HG03039 (cell line): Measurements from ENCODE around the gene KMO.

Experiments used
- ATAC-seq: cut with Tn5 transposase; IDR thresholded peaks from one replicate; pipeline ENCODE4 v1.9.1; 2021; ENCODE audit warnings: mild to moderate bottlenecking, moderate library complexity; ENCODE audit not compliant: unreplicated experiment

The KMO gene

DNA sequence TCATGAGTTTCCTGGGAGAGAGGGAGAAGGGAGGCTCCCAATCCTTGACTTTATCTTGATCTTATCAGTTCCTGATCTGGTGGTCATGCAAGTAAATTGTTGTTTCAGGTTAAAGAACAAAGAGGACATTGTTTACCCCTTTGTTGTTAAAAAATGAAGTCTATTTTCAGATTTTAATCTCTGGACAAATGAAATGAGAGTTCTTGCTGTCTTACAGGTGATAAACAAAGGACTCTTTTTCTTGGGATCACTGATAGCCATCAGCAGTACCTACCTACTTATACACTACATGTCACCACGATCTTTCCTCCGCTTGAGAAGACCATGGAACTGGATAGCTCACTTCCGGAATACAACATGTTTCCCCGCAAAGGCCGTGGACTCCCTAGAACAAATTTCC, 59.6 kb downstream of the KMO start:
- no peak for ATAC-seq

DNA sequence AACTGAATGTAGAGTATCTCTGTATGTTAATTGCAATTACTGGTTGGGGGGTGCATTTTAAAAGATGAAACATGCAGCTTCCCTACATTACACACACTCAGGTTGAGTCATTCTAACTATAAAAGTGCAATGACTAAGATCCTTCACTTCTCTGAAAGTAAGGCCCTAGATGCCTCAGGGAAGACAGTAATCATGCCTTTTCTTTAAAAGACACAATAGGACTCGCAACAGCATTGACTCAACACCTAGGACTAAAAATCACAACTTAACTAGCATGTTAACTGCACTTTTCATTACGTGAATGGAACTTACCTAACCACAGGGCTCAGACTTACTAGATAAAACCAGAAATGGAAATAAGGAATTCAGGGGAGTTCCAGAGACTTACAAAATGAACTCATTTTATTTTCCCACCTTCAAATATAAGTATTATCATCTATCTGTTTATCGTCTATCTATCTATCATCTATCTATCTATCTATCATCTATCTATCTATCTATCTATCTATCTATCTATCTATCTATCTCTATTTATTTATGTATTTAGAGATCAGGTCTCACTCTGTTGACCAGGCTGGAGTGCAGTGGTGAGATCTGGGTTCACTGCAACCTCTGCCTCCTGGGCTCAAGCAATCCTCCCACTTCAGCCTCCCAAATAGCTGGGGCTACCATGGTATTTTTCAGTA, 60.2 kb downstream of the KMO start:
- peak; percentile 81 for ATAC-seq

DNA sequence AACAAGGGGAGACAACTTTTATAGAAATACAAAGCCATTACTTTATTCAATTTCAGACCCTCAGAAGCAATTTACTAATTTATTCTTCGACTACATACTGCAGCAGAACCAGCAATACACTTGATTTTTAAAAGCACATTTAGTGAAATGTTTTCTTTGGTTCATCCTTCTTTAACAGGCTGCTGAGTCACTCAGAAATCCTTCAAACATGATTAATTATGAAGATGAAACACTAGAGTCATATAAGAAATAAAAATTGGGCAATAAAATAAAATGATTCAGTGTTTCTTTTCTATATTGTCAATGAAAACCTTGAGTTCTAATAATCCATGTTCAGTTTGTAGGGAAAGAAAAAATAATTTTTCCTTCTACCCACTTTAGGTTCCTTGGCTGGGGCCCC, 61.0 kb downstream of the KMO start:
- ATAC-seq = no peak

DNA sequence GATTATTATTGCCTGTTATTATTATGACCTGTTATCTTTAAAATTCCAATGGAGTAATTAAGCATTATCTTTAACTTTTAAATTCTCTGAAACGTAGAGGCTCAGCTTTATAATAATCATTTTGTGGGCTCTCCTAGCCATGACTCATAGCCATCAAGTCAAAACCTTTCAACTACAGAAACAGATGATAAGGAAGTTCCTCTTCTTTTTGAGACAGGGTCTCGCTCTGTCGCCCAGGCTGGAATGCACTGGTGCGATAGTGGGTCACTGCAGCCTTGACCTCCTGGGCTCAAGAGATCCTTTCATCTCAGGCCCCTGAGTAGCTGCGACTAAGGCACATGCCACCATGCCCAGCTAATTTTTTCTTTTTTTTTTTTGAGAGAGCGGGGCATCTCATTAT, 64.5 kb downstream of the KMO start:
- ATAC-seq = no peak

DNA sequence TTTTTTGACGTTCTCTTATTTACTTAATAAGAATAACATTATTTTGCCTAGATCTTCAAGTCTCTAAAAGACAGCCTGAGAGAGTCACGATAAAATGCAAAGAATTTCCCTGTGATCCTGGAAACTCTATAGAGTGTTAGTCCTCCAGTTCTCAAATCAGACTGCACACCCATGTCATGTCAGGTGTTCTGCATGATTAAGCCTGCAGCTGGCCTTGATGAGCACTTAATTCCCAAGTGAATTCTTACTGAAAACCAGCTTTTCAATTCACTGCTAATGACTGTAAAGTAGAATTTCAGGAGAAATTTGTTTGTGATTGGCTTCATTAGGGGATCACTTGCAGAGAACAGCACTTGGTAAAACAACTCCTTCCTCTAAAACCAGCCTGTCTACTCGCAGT, 66.1 kb downstream of the KMO start:
- ATAC-seq = no peak

DNA sequence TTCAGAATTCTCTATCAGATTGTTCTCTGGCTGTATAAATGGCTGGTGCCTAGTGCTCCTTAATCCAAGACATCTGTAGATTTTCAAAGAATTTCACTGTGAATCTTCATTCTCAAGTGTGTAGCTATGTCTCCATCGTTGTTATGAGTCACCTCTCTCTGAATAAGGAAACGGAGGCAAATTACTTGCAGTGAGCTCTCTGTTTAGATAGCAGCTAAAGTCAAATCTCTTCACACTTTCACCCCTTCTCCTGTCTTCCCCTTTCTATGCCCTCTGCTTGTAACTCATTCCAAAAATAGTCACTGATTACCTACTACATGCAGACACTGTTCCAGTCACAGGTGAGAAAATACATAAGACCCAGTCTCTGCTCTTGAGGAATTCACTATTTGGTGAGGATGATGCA, 68.3 kb downstream of the KMO start:
- ATAC-seq = peak; percentile 73

DNA sequence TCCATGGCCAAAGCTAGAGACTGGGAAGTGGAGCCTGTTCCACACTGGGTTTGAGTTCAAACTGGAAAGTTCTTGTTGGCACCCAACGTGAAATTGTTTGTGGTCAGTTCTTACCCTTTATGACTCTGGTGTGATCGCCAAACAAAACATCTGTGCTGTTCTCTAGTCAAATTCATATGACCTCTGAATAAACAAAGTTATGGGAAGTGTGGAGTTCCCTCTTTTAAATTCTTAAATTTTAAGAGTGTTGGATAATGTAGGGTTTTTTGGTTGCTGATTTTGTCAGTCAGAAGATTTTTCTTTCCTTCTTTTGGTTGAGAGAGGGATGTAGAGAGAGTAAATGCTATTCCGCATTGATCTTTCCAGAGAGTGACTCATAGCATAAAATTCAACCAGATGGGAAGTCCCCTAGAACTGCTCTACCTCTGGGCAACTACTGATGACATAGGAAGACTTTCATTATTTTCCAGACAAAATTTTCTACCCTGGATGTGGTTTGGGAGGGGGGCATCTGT, 71.6 kb downstream of the KMO start:
- ATAC-seq = no peak

DNA sequence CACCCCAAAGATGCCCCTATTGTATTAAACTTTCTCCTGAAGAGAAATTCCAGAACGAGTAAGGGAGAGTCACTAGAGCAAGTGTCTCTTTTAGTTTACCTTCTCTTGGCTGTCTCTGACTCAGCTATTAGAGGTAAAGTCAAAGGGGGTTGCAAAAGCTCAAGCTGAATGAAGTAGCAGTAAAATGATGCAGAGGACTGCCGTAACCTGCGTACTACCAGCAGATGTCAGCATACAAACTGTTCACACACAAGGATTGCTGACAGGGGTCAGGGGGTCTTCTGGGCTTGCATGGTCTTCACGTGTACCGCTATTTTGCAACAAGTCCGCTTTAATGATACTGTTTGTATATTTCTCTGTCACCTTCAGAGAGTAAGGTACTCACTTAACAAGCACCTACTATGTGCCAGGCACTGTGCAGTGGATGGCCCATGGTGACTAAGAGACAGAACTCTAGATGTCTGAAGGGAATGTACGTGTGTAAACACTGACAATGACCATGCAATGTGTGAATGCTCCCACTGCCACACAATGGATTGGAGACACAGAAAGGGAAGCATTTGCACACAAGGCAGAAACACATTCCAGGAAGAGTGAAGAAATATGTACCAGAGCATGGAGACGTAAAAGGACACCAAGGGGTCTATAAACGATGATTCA, 73.1 kb downstream of the KMO start:
- ATAC-seq = no peak

DNA sequence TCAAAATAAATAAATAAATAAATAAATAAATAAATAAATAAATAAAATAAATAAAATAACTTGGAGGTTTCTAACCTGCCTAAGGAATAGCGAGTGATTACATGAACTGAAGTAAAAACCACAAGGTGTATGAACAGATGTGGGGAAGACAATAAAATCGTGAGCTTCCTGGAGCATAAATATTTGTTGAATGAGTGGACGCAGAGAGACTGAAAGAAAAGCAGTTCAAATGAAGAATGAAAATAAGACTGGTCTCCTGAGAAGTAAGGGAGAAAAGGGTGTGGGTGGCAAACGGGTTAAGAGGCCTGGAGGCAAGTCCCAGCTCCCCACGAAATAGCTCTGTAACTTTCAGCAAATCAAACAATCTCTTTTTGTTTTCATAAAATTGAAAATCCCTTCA, 74.4 kb downstream of the KMO start:
- ATAC-seq = no peak

DNA sequence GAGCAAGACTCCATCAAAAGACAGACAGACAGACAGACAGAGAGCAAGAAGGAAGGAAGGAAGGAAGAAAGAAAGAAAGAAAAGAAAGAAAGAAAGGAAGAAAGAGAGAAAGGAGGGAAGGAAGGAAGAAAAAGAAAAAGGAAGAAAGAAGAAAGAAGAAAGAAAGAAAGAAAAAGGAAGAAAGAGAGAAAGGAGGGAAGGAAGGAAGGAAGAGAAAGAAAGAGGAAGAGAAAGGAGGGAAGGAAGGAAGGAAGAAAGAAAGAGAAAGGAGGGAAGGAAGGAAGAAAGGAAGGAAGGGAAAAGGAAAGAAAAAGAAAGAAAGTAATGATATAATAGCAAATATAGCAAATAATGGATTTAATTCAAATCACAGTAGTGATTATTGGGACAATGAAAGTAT, 75.3 kb downstream of the KMO start:
- ATAC-seq = no peak

DNA sequence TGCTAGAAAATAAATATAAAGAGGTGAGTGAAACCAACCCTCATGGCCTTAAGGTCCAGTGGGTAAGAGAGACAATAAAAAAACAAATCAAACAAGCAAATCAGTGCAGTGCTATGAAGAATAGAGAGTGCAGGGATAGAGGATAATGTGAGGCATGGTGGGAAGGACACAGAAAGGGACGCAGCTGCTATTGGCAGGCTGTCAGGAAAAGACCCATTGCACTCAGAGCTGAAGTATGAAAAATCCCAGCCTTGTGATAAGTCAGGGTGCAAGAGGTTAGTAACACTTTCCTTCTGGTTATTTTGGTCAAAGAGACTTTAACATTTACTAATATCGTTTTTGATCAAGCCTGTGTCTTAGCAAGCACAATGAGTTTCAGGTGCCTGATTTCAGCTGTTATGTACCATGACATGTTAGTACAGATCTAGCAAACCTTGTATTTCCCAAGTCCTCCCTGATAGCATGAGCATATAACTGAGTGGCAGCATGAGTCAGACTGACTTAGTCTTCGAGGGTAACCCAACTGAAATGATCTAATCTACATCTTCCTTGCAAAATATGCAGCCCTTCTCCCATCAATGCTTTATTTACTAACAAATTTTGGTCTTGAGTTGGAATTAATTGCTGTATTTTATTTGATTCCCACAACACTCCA, 76.3 kb downstream of the KMO start:
- no peak for ATAC-seq

DNA sequence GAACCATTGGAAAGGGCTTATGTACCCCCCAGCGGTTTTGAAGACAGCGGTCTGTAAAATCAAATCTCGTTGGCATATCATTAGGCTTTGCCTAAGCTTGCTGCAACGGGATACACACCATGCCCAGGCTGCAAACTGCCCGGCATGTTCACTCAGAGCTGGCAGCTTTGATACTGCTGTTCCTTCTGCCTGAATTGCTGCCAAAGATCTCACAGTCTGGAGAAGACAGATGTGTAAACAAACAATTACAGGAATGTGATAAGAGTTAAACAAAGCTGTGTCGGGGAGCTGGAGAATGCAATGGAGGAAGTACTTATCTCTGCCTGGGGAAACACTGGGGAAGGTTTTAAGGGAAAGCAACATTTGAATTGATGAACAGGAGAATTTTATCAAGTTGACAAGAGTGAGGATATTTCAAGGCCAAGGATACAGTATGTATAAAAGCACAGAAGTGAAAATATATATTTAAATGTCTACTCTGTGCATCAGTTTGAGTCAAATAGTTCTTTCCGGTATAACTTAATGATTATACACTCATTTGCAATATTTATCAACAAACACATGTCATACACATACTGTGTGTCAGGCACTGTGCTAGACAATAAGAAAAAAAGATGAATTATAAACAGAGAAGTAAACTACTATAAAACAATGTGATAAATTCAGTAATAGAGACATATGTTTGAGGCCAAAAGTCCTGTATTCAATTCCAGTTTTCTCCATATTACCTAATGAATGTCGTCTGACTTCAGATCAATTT, 78.1 kb downstream of the KMO start:
- ATAC-seq = no peak

DNA sequence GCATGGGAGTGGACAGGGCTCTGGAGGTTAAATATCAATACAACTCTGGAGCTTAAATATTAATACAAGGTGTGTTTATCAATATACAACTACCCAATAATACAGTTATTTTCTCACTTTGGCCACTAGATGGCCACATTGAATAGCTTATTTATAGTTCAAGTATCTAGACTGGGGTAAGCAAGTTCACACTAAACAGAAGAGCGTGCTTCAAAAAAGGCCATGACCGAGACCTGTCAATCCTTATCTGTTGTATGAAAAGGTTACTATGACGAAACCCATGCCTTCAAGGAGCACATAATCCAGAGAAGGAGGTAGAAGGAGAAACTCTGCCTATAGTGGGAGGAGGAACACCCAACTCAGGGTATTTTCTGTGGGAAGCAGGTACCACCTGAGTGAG, 78.9 kb downstream of the KMO start:
- peak; percentile 76 for ATAC-seq

DNA sequence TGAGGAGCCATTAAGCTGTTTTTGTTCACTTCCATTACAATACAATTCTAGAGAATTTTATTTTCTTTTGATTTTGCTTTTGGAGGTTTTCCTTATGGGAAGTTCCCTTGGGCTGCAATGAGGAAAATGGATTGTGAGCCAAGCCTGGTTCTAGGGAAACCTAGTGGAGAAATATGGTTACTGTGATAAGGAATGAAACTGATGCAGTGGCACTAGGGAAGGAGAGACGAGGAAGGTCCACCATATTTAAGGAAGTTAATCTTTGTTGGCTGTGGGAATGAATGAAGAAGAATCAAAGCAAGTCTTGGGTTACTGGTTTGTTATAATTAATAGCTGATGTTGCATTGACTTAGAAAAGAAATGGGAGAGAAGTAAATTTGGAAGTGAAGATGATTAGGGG, 79.6 kb downstream of the KMO start:
- ATAC-seq = no peak

DNA sequence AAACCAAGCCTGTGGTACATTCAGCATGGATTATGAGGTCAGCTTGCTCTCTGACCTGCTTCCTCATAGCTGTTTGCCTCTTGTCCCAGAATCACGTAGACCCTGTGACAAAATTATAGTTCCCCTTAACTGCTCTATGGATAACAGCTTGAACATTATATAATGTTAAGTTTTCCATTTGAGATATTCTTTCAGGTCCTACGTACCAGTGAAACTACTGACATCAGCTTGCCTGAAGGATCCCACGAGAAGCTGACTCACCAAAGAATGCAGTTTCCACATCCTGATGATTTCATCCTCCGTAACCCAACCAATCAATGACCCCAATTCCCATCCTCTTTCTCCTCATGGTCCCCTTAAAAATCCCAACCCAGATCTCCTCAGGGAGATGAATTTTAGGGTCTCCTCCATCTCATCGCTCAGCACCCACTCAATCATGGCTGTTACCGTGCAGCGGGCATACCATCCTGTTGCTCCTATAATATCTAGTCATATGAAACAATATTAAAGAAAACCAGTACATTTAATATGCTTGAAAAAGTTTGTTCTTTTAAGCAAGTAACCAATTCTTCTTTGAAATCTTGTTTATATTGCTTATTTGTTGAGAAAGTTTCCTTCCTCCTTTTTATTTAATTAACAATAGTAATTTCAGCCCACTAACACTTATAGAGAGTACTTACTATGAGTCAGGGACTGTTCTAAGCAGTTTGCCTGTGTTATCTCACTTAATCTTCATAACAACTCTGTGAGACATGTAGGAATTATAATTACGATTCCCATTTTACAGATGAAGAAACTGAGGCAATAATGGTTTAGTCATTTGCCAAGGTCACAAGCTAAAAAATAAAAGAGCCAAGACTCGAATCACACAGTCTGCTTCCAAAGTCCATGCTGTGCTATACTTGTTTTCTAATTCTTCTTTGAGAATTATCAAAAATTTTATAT, 80.6 kb downstream of the KMO start:
- ATAC-seq = no peak

DNA sequence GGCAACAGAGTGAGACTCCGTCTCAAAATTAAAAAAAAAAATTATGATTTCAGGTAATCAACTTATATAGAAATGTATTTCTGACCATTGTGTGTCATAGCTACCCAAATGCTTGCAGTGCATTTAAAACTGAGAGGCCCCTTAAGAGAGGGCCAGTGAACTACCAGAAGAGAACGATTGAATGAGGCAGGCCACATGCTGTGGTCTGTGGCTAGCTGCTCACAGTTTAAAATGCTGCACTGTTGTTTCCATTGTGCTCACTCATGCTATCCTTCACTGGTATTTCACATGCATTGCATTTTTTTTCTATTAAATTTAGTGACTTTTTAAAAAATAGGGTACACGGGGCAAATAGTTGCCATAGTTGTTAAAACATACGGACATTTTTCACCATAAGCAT, 82.0 kb downstream of the KMO start:
- ATAC-seq = no peak

DNA sequence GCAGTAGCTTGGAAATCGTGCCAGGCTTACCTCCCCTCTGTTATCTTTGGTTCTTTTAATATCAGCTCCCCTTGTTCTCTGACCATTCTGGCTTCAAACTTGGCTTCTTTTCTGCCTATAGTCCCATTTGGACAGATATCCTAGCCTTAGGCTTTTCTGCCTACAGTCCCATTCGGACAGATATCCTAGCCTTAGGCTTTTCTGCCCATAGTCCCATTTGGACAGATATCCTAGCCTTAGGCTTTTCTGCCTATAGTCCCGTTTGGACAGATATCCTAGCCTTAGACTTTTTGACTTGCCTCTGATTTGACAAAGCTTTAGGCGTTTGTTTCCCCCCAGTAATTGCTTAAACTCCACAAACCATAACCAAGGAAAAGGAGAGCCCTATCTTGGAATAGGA, 82.4 kb downstream of the KMO start:
- no peak for ATAC-seq

DNA sequence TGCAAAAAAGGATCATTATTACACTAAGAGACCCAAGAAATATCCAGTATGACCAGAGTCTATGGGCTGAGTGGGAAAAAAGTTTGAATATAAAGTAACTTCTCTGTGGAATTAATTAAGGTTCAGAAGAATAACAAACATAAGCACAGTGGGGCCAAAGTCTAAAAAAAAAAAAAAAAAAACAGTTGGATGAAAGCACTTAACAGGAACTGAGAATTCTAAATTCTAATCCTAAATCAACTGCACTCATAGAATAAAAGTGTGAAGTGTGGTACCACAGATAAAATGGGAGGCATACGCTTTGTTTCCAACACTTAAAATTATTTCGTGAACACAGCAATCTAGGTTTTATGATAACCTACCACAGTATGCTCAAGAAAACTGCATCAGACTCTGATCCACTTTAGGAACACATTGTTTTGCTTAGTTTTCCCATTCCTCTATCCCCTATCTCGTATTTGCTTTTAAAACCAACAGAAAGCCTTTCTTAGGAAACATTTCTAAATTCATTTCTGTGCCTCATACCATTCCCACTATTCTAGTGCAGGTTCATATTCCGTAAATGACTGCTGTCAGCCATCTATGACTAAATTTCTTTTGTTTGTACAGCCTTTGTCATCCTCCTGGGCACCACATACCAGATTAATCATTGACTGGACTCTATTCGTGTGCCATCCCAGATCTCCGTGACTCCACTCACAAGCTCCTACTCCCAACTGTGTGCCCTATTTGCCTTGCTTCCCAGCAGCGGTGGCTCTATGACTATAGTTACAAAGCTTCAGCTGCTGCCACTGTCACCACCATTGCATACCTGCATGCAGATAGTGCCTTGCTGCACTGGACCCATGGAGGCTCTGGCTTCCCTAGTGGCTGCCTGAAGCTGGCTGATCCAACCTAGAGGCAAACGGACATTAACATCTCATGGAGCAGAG, 83.1 kb downstream of the KMO start:
- ATAC-seq = no peak

DNA sequence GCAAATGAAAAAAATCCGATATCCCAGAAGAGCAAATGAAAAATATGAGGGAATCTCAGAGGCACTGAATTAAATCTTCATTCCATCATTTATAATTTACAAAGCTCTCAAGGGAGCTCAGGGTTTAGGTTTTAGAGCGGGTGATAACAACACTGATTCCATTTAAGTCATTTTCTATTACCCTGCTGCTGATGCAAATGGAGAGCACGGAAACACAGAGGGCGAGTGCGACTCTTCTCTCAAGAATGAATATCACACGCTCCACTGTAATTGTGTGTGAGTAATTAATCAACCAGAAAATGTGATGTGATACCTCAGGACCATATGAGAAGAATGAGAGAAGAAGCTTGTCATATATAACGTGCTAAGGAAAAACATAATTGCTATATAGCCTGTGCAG, 85.2 kb downstream of the KMO start:
- ATAC-seq = no peak
